Measurements from ENCODE around the gene CDC45.

Gene CDC45

DNA sequence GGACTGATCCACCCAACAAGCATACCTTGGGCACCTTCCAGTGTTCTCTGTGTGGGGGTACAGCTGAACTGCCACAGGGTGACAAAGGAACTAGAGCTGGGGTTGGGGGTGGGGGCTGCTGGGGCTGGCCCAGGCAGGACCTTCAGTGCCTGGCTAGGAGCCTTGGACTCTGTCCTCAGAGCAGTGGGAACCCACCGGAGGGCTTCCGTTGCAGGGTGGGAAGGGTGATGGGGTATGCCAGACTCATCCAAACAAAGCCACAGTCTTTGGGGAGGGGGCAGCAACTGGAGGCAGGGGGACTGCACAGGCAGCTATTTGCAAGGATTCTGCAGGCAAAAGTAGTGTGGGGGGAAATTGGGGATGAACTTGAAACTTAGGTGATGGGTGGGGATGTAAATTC, 80.2 kb downstream of the CDC45 start:
- no peak for DNase-seq (ENCODE audit: low spot score)

DNA sequence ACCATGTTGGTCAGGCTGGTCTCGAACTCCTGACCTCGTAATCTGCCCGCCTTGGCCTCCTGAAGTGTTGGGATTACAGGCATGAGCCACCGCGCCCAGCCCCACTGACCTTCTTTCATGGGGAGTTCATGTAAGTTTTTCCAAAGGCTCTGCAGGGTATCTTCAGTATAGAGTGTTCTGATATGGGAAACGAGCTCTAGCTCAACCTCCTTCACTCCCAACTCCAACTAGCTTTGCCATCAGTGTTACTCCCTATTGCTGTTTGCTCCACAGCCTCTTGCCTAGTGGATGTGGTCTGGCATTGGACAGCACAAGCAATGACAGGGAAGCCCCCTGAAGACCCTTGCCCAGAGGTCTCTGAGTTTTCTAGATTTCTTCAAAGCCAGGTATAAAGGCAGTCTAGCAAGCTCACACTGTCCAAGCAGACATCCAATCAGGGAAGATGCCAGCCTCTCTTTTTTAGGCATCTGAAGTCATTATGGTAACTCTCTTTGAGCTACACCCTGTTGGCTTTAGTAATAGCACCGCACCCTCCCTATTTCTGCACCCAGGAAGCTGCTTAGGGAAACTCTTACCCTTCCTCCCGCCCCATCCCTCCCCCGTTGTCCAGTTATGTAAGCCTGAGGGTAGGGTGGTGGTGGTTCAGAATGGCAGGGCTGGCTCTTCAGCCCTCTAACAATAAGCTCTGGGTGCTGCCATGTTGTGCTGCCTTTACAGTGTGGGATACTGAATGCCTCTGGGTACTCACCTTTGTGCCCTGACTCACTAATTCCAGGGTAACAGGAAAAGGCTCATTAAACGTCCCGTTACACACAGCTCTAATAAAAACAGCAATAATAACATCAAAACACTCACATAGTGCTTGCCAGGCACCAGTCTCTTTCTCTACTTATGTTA, 85.9 kb downstream of the CDC45 start:
- no peak for DNase-seq (ENCODE audit: low spot score)

DNA sequence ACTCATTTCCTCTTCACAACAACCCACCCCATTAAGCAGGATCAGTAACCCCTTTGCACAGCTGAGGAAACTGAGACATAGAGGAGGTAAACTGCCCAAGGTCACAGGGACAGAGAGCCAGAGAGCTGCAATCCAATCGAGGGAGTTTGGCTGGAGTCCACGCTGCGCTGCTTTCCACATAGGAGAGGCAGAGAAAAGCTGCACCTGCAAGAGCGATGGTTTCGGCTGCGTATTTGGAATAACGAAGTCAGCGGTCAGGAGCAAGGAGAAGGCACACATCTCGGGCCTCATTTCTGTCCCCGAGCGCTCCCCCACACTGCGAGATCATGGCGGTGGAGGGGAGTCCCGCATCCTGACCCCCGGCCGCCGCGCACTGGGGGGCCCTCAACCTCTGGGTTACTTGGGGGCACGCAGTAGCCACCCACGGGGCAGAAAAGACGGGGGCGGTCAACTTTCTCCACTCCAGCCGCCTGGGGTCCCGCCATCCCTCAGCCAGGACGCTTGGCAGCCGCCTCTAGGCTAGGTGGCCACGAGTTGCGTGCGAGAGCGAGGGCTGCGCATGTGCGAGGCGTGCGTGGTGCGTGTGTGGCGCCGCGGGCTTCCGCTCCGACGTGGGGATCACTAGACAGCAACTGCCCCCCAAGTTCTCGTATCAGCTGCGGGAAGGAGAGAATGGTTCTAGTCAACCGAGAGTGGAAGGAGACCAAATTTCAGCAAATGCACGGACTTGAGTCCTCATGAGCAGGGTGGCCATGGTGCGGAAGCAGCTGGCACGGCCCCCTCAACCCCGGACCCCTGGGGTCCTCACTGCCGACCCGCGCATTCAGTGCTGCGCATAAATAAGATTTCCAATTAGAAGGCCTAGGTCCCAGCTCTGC, 86.8 kb downstream of the CDC45 start:
- no peak for DNase-seq (ENCODE audit: low spot score)

DNA sequence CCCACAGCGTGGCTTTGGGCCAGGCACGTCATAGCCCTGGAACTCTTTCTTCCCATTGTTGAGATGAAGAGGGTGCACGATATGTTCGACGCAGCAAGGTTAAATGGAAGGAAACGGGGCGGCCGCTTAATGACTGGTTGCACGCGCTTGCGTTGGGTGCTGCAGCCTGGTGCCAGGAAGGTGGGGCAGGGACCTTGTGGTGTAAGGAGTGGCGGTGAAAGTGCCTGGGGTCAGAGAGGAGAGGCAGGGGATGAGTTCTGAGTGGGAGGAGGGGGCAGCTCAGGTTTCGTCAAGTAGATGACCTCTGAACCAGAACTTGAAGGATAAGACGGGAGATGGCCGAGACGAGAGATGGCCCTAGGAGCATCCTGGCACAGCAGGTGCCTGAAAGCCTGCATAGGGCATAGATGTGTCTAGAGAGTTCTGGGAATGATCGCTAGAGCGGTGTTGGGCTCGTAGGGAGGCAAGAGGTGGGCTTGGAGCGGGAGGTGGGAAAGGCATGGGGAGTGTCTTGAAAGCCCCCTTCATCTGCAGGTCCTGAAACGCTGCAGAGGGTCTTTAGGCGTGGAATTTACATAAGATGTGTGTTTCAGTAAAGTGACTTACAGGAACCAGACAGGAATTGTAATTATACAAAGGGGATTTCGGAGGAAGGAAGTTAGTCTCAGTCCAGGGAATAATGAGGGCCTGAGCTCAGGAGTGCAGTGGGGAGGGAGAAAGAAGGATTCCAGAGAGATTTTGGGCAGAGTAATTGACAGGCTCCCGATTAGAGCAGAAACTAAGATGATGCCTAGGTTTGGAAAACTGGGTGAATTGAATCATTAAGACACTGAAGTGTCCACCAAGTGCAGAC, 87.7 kb downstream of the CDC45 start:
- DNase-seq (ENCODE audit: low spot score), result no peak

DNA sequence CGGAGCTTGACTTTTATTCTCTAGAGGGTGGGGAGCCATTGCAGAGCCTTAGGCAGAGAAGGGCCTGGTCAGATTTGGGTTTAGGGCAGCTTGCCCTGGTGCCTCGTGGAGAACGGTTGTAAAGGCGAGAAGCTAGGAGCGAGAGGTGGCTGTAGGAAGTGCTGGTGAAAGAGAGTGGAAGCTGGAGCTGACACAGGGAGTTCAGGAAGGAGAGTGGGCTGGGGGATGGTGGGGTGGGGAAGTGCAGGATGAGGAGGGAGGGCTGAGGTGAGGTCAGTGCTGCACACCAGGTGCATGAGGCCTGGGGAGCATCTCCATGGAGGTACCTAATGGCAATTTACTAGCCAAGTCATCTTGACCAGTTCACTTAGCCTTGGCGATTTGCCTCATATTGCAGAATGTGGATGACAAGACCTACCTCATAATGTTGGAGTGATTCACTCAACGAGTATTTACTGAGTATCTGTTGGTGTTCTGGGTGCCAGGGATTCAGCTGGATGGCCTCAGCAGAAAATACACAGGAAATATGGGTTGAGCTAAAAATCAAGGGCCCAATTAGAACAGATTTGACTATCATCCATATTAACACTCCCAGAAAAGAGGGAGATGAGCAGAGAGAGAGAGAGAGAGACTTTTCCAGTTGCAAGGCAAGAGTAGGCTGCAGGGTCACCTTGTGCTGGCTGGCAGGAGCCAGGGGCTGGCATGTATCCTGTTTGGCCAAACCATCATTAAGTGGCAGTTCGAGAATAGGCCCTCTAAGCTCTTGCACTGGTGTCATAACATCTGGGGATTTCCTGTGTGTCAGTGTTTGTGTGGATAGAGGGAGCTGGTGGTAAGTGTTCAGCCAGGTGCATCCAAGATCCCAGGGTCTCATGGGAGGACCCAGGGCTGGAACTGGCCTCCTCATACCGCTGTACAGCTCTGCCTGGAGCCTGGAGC, 88.9 kb downstream of the CDC45 start:
- DNase-seq (ENCODE audit: low spot score), result no peak

DNA sequence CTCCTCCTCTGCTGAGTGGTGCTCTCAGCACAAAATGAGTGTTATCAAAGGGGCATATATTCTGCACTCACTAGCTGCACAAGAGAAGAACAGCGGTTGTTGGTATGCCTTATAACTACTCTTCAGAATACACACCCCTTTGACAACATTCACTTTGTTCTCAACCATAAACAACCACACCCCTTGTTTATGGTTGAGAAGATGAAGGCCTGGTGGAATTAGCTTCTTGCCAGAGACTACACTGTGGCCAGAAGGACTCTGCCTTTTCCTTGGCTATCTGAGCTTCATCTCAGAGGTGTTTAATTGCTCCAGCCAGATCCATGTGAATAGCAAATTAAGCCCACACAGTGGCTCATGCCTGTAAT, 89.5 kb downstream of the CDC45 start:
- no peak for DNase-seq (ENCODE audit: low spot score)

DNA sequence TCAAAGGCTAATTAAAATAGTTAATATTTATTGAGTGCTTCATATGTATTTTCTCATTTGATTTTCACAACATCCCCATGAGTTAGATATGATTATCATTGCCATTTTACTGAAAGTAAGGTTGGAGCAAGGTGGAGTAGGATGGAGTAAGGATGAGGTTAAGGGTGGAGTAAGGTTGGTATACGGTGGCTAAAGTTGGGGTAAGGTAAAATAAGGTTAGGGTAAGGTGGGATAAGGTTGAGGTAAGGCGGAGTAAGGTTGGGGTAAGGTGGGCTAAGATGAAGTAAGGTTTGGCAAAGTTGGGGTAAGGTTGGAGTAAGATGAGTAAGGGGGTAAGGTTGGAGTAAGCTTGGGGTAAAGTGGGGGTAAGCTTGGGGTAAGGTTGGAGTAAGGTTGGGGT, 90.3 kb downstream of the CDC45 start:
- DNase-seq (ENCODE audit: low spot score), result no peak

All from germinal center (tissue), 1 donor.